ENCODE data around the gene TRIP10. TPM values are rescaled to one million over a fixed set of nuclear protein-coding genes. Genes with fewer than 3 reads are reported as not detected.

The TRIP10 gene
- total and polyA plus RNA-seq, 11 donors: 62.5 to 172 (median 85.8) TPM

GRCh38 chr19:6692027-6692426 lies 47.5 kb upstream of the TRIP10 start:
- intact Hi-C loops (cut with DNase I): no loop called here
- TF ChIP-seq, protein P1, sequence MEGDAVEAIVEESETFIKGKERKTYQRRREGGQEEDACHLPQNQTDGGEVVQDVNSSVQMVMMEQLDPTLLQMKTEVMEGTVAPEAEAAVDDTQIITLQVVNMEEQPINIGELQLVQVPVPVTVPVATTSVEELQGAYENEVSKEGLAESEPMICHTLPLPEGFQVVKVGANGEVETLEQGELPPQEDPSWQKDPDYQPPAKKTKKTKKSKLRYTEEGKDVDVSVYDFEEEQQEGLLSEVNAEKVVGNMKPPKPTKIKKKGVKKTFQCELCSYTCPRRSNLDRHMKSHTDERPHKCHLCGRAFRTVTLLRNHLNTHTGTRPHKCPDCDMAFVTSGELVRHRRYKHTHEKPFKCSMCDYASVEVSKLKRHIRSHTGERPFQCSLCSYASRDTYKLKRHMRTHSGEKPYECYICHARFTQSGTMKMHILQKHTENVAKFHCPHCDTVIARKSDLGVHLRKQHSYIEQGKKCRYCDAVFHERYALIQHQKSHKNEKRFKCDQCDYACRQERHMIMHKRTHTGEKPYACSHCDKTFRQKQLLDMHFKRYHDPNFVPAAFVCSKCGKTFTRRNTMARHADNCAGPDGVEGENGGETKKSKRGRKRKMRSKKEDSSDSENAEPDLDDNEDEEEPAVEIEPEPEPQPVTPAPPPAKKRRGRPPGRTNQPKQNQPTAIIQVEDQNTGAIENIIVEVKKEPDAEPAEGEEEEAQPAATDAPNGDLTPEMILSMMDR (IDR thresholded peaks at IDR 0.05): no peak
- no peak for TF ChIP-seq POLR2A (IDR thresholded peaks at IDR 0.05)
- 77 to 86% (median 84%) methylated on average over 10 of the region's 10 CpGs for WGBS, 4 donors

GRCh38 chr19:6693056-6693471 lies 46.4 kb upstream of the TRIP10 start:
- Histone ChIP-seq H3K36me3 (peaks cover 0 to 4% (median 0%) of the 10 kb centered on the region in 9 donors), H3K4me3 (no peak overlapping the region), H3K27ac (no peak overlapping the region), H3K27me3 (peaks cover 0 to 10% (median 0%) of the 10 kb centered on the region in 9 donors), H3K4me1 (no peaks in the 10 kb centered on the region), H3K9me3 (no peaks in the 10 kb centered on the region)
- TF ChIP-seq POLR2A (IDR thresholded peaks at IDR 0.05): no peak
- TF ChIP-seq, protein P1 (IDR thresholded peaks at IDR 0.05): no peak
- 84 to 87% (median 85%) methylated on average over 8 to 13 of the region's 13 CpGs for WGBS, 4 donors
- DNase-seq: no peak
- ATAC-seq: no peak
- intact Hi-C loops (cut with DNase I): no loop called here

More at GRCh38 chr19:6692027-6692426, 47.5 kb upstream of the TRIP10 start:
- no peak for ATAC-seq
- Histone ChIP-seq H3K27me3 (peaks cover 0 to 10% (median 0%) of the 10 kb centered on the region in 9 donors), H3K4me1 (no peaks in the 10 kb centered on the region), H3K27ac (no peak overlapping the region), H3K4me3 (no peak overlapping the region), H3K9me3 (no peaks in the 10 kb centered on the region), H3K36me3 (peaks cover 0 to 4% (median 0%) of the 10 kb centered on the region in 9 donors)
- no peak for DNase-seq

DNA sequence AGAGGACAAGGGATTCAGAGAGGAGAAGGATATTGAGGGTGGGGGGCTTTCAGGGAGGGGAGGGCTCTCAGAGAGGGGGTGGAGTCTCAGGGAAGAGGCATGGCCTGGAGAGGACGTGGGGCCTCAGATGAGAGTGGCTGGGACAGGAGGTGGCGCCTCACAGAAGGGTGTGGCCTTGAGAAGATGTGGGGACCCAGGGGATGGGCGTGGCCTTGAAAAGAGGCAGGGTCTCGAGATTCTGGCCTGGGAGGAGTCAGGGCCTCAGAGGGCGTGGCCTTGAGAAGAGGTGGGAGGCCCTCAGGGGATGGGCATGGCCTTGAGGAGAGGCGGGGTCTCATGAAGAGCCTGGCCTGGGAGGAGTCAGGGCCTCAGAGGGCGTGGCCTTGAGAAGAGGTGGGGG lies 45.8 kb upstream of the TRIP10 start:
- H3K36me3 ChIP-seq: peaks cover 0 to 4% (median 0%) of the 10 kb centered on the region in 9 donors
- no peak overlapping the region for H3K4me3 ChIP-seq
- TF ChIP-seq, protein P1 (IDR thresholded peaks at IDR 0.05): no peak
- TF ChIP-seq POLR2A (IDR thresholded peaks at IDR 0.05): no peak
- ATAC-seq (no peak), DNase-seq (no peak)
- H3K9me3 ChIP-seq: no peaks in the 10 kb centered on the region
- H3K4me1 ChIP-seq: no peaks in the 10 kb centered on the region
- H3K27ac ChIP-seq: no peak overlapping the region
- 67 to 78% (median 73%) methylated on average over 7 of the region's 7 CpGs for WGBS, 4 donors
- H3K27me3 ChIP-seq: peaks cover 0 to 10% (median 0%) of the 10 kb centered on the region in 9 donors
- intact Hi-C loops (cut with DNase I): no loop called here

GRCh38 chr19:6694147-6694815 lies 45.2 kb upstream of the TRIP10 start:
- ATAC-seq (no peak), DNase-seq (no peak)
- no peaks in the 10 kb centered on the region for H3K9me3 ChIP-seq
- 92 to 93% (median 92%) methylated on average over 24 to 25 of the region's 25 CpGs for WGBS, 4 donors
- no peak overlapping the region for H3K27ac ChIP-seq
- H3K4me1 ChIP-seq: no peaks in the 10 kb centered on the region
- intact Hi-C loops (cut with DNase I): no loop called here
- H3K27me3 ChIP-seq: peaks cover 0 to 10% (median 0%) of the 10 kb centered on the region in 9 donors
- H3K36me3 ChIP-seq: peaks cover 0 to 4% (median 0%) of the 10 kb centered on the region in 9 donors
- TF ChIP-seq POLR2A (IDR thresholded peaks at IDR 0.05): no peak
- TF ChIP-seq, protein P1 (IDR thresholded peaks at IDR 0.05): no peak
- H3K4me3 ChIP-seq: no peak overlapping the region

Measured in heart left ventricle (tissue), 16 donors.